SK-N-SH treated with all-trans-retinoic acid at 6 μM for 48 hours (cell line): ENCODE results near the gene C12orf42.

ENCODE experiments used
- ATAC-seq: fragments of 200-7000 bp; cut with Tn5 transposase; 3 replicates; pipeline ENCODE4 v1.9.1; 2020; ENCODE audit warnings: mild to moderate bottlenecking, moderate library complexity
- ARNTL ChIP-seq: fragments of 450-650 bp; formaldehyde crosslinking; IDR thresholded peaks from 2 replicates; pipeline ENCODE4 v1.5.0; 2020; ENCODE audit warnings: low read depth, mild to moderate bottlenecking, moderate library complexity, borderline replicate concordance
- BACH2 ChIP-seq: fragments of 250-450 bp; sonication (Bioruptor Pico); IDR thresholded peaks from 2 replicates; pipeline ENCODE4 v1.9.0; 2021; ENCODE audit warnings: mild to moderate bottlenecking, borderline replicate concordance
- ESRRG ChIP-seq: fragments of 250-450 bp; sonication (Bioruptor Pico); IDR thresholded peaks from 2 replicates; pipeline ENCODE4 v1.6.1; 2021; ENCODE audit warnings: mild to moderate bottlenecking
- GLIS3 ChIP-seq: fragments of 250-450 bp; sonication (Bioruptor Pico); IDR thresholded peaks from 2 replicates; pipeline ENCODE4 v1.5.0; 2020; ENCODE audit warnings: mild to moderate bottlenecking, moderate library complexity
- ISL1 ChIP-seq: fragments of 250-450 bp; sonication (Bioruptor Pico); IDR thresholded peaks from 2 replicates; pipeline ENCODE4 v2.1.2; 2022; ENCODE audit warnings: mild to moderate bottlenecking, moderate library complexity
- OSR1 ChIP-seq: fragments of 250-450 bp; sonication (Bioruptor Pico); IDR thresholded peaks from 2 replicates; pipeline ENCODE4 v1.8.0; 2022; ENCODE audit warnings: moderate library complexity, mild to moderate bottlenecking, inconsistent platforms
- PPARA ChIP-seq: fragments of 250-450 bp; sonication (Bioruptor Pico); IDR thresholded peaks from 2 replicates; pipeline ENCODE4 v1.5.0; 2020; ENCODE audit warnings: mild to moderate bottlenecking, borderline replicate concordance
- RARB ChIP-seq: fragments of 250-450 bp; sonication (Bioruptor Pico); IDR thresholded peaks from 2 replicates; pipeline ENCODE4 v1.8.0; 2021; ENCODE audit warnings: mild to moderate bottlenecking, moderate library complexity
- SNAI2 ChIP-seq: fragments of 250-450 bp; sonication (Bioruptor Pico); IDR thresholded peaks from 2 replicates; pipeline ENCODE4 v1.5.0; 2020; ENCODE audit warnings: mild to moderate bottlenecking, moderate library complexity
- TCF4 ChIP-seq: fragments of 250-450 bp; sonication (Bioruptor Pico); IDR thresholded peaks from 2 replicates; pipeline ENCODE4 v1.8.0; 2021; ENCODE audit warnings: mild to moderate bottlenecking, moderate library complexity, borderline replicate concordance
- TOX ChIP-seq: fragments of 250-450 bp; sonication (Bioruptor Pico); IDR thresholded peaks from 2 replicates; pipeline ENCODE4 v1.8.0; 2021; ENCODE audit warnings: mild to moderate bottlenecking, moderate library complexity, borderline replicate concordance
- ZC3H10 ChIP-seq: fragments of 250-450 bp; sonication (Bioruptor Pico); IDR thresholded peaks from 2 replicates; pipeline ENCODE4 v1.5.1; 2021; ENCODE audit warnings: mild to moderate bottlenecking, moderate library complexity
- ZFP3 ChIP-seq: fragments of 250-450 bp; sonication (Bioruptor Pico); IDR thresholded peaks from 2 replicates; pipeline ENCODE4 v1.5.0; 2020; ENCODE audit warnings: mild to moderate bottlenecking, moderate library complexity
- ZFP30 ChIP-seq: fragments of 450-650 bp; formaldehyde crosslinking; IDR thresholded peaks from 2 replicates; pipeline ENCODE4 v1.5.0; 2022; ENCODE audit warnings: mild to moderate bottlenecking, moderate library complexity
- ZNF565 ChIP-seq: fragments of 450-650 bp; formaldehyde crosslinking; conservative IDR thresholded peaks from 2 replicates; pipeline ENCODE4 v1.5.0; 2020; ENCODE audit warnings: low read depth, mild to moderate bottlenecking, moderate library complexity
- ZNF8 ChIP-seq: fragments of 450-650 bp; formaldehyde crosslinking; IDR thresholded peaks from 2 replicates; pipeline ENCODE4 v1.5.0; 2020; ENCODE audit warnings: mild to moderate bottlenecking, moderate library complexity
- TF ChIP-seq, protein P1 (sequence below): fragments of 250-450 bp; sonication (Bioruptor Pico); IDR thresholded peaks from 2 replicates; pipeline ENCODE4 v1.5.1; 2021; ENCODE audit warnings: mild to moderate bottlenecking, moderate library complexity
- TF ChIP-seq, protein P2 (sequence below): fragments of 250-450 bp; sonication (Bioruptor Pico); IDR thresholded peaks from 2 replicates; pipeline ENCODE4 v1.5.0; 2020; ENCODE audit warnings: mild to moderate bottlenecking, moderate library complexity
- TF ChIP-seq, protein P3 (sequence below): fragments of 250-450 bp; sonication (Bioruptor Pico); IDR thresholded peaks from 2 replicates; pipeline ENCODE4 v1.8.0; 2020; ENCODE audit warnings: mild to moderate bottlenecking, moderate library complexity, borderline replicate concordance
- TF ChIP-seq, protein P4 (sequence below): fragments of 250-450 bp; sonication (Bioruptor Pico); IDR thresholded peaks from 2 replicates; pipeline ENCODE4 v1.5.1; 2020; ENCODE audit warnings: low read depth, mild to moderate bottlenecking, moderate library complexity

C12orf42 gene

DNA sequence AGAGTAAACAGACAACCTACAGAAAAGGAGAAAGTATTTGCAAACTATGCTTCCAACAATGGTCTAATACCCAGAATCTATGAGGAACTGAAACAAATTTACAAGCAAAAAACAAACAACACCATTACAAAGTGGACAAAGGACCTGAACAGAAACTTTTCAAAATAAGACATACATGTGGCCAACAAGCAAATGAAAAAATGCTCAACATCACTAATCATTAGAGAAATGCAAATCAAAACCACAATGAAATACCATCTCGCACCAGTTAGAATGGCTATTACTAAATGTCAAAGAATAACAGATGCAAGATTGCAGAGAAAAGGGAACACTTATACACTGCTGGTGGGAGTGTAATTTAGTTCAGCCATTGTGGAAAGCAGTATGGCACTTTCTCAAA lies 125.8 kb downstream of the C12orf42 start:
- TF ChIP-seq, protein P1, sequence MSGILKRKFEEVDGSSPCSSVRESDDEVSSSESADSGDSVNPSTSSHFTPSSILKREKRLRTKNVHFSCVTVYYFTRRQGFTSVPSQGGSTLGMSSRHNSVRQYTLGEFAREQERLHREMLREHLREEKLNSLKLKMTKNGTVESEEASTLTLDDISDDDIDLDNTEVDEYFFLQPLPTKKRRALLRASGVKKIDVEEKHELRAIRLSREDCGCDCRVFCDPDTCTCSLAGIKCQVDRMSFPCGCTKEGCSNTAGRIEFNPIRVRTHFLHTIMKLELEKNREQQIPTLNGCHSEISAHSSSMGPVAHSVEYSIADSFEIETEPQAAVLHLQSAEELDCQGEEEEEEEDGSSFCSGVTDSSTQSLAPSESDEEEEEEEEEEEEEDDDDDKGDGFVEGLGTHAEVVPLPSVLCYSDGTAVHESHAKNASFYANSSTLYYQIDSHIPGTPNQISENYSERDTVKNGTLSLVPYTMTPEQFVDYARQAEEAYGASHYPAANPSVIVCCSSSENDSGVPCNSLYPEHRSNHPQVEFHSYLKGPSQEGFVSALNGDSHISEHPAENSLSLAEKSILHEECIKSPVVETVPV (CRISPR knock-in tag) = no peak
- TF ChIP-seq ESRRG (CRISPR knock-in tag) (no peak), BACH2 (CRISPR knock-in tag) (no peak), ZFP3 (no peak), RARB (CRISPR knock-in tag) (no peak), ZNF8 (no peak), TCF4 (CRISPR knock-in tag) (no peak), ZFP30 (CRISPR knock-in tag) (no peak), ZNF565 (CRISPR knock-in tag) (no peak), PPARA (CRISPR knock-in tag) (no peak), TOX (CRISPR knock-in tag) (no peak), ISL1 (CRISPR knock-in tag) (no peak), OSR1 (CRISPR knock-in tag) (no peak), ARNTL (CRISPR knock-in tag) (no peak), ZC3H10 (CRISPR knock-in tag) (no peak), SNAI2 (CRISPR knock-in tag) (no peak), GLIS3 (CRISPR knock-in tag) (no peak)
- TF ChIP-seq, protein P2, sequence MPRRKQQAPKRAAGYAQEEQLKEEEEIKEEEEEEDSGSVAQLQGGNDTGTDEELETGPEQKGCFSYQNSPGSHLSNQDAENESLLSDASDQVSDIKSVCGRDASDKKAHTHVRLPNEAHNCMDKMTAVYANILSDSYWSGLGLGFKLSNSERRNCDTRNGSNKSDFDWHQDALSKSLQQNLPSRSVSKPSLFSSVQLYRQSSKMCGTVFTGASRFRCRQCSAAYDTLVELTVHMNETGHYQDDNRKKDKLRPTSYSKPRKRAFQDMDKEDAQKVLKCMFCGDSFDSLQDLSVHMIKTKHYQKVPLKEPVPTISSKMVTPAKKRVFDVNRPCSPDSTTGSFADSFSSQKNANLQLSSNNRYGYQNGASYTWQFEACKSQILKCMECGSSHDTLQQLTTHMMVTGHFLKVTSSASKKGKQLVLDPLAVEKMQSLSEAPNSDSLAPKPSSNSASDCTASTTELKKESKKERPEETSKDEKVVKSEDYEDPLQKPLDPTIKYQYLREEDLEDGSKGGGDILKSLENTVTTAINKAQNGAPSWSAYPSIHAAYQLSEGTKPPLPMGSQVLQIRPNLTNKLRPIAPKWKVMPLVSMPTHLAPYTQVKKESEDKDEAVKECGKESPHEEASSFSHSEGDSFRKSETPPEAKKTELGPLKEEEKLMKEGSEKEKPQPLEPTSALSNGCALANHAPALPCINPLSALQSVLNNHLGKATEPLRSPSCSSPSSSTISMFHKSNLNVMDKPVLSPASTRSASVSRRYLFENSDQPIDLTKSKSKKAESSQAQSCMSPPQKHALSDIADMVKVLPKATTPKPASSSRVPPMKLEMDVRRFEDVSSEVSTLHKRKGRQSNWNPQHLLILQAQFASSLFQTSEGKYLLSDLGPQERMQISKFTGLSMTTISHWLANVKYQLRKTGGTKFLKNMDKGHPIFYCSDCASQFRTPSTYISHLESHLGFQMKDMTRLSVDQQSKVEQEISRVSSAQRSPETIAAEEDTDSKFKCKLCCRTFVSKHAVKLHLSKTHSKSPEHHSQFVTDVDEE (CRISPR knock-in tag) = no peak
- TF ChIP-seq, protein P3, sequence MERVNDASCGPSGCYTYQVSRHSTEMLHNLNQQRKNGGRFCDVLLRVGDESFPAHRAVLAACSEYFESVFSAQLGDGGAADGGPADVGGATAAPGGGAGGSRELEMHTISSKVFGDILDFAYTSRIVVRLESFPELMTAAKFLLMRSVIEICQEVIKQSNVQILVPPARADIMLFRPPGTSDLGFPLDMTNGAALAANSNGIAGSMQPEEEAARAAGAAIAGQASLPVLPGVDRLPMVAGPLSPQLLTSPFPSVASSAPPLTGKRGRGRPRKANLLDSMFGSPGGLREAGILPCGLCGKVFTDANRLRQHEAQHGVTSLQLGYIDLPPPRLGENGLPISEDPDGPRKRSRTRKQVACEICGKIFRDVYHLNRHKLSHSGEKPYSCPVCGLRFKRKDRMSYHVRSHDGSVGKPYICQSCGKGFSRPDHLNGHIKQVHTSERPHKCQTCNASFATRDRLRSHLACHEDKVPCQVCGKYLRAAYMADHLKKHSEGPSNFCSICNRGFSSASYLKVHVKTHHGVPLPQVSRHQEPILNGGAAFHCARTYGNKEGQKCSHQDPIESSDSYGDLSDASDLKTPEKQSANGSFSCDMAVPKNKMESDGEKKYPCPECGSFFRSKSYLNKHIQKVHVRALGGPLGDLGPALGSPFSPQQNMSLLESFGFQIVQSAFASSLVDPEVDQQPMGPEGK = no peak
- TF ChIP-seq, protein P4, sequence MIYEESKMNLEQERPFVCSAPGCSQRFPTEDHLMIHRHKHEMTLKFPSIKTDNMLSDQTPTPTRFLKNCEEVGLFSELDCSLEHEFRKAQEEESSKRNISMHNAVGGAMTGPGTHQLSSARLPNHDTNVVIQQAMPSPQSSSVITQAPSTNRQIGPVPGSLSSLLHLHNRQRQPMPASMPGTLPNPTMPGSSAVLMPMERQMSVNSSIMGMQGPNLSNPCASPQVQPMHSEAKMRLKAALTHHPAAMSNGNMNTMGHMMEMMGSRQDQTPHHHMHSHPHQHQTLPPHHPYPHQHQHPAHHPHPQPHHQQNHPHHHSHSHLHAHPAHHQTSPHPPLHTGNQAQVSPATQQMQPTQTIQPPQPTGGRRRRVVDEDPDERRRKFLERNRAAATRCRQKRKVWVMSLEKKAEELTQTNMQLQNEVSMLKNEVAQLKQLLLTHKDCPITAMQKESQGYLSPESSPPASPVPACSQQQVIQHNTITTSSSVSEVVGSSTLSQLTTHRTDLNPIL (CRISPR knock-in tag) = no peak
- ATAC-seq = no peak

DNA sequence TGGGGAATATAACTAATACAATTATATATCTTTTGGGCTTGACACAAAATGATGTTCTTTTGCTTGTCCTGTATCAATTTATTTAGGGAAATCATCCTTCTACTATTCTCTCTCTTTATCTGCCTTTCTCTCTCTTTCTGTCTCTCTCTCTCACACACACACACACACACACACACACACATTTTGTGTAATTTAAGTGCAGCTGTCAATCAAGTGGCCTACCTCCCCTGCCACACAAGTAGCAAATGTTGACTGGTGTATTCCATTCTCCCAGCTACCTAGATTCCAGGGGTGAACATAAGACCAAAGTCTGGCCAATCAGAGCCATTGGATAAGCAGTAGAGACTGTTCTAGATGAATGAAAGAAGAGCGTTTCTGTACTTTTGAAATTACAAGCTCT lies 127.6 kb downstream of the C12orf42 start:
- TF ChIP-seq GLIS3 (CRISPR knock-in tag) = no peak
- no peak for TF ChIP-seq ZNF8
- TF ChIP-seq SNAI2 (CRISPR knock-in tag) = no peak
- TF ChIP-seq ARNTL (CRISPR knock-in tag) = no peak
- no peak for TF ChIP-seq ZNF565 (CRISPR knock-in tag)
- TF ChIP-seq RARB (CRISPR knock-in tag) = no peak
- TF ChIP-seq ZFP30 (CRISPR knock-in tag) = no peak
- TF ChIP-seq PPARA (CRISPR knock-in tag) = no peak
- TF ChIP-seq ISL1 (CRISPR knock-in tag) = no peak
- no peak for ATAC-seq

DNA sequence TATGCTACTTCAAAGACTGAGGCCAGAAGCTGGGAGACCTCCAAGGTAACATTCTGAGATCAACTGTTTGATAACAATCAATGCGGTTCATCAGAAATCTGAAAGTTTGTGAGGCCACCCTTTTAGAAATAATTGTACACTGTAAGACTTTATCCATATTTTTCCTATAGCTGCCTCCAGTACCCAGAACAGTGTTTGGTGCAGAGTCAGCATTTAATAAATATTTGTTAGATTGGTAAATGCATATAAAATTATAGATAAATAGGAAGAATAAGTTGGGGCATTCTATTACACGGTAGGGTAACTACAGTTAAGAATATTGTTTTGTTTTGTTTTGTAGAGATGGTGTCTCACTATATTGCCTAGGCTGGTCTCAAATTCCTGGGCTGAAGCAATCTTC lies 141.4 kb downstream of the C12orf42 start:
- TF ChIP-seq ZFP30 (CRISPR knock-in tag) = no peak
- no peak for TF ChIP-seq ISL1 (CRISPR knock-in tag)
- TF ChIP-seq ZNF565 (CRISPR knock-in tag) = no peak
- TF ChIP-seq, protein P3 = no peak
- no peak for TF ChIP-seq PPARA (CRISPR knock-in tag)
- no peak for TF ChIP-seq ZC3H10 (CRISPR knock-in tag)
- TF ChIP-seq, all 23 proteins: peak for 0
- ATAC-seq = no peak
